HG02852 (cell line): Measurements from ENCODE around the gene TRMT1.

Experiments
- ATAC-seq: cut with Tn5 transposase; IDR thresholded peaks from one replicate; pipeline ENCODE4 v1.9.1; 2021; ENCODE audit warnings: mild to moderate bottlenecking, moderate library complexity; ENCODE audit not compliant: unreplicated experiment

TRMT1 gene

GRCh38 chr19:13092606-13093235 is 23.8 kb downstream of the TRMT1 start:
- ATAC-seq, result no peak

- no peak for ATAC-seq
Observed at GRCh38 chr19:13092158-13092543, 24.4 kb downstream of the TRMT1 start.

GRCh38 chr19:13091400-13092157 is 25.0 kb downstream of the TRMT1 start:
- ATAC-seq, result no peak

GRCh38 chr19:13090511-13091231 is 25.9 kb downstream of the TRMT1 start:
- no peak for ATAC-seq

- ATAC-seq, result no peak
Observed at GRCh38 chr19:13089857-13090507, 26.6 kb downstream of the TRMT1 start.

- no peak for ATAC-seq
Observed at GRCh38 chr19:13089139-13089856, 27.2 kb downstream of the TRMT1 start.

GRCh38 chr19:13087795-13088537 is 28.6 kb downstream of the TRMT1 start:
- ATAC-seq, result no peak

GRCh38 chr19:13087295-13087694 is 29.2 kb downstream of the TRMT1 start:
- ATAC-seq, result no peak

GRCh38 chr19:13086341-13086740 is 30.2 kb downstream of the TRMT1 start:
- no peak for ATAC-seq

GRCh38 chr19:13085666-13086065 is 30.9 kb downstream of the TRMT1 start:
- no peak for ATAC-seq

GRCh38 chr19:13083627-13084026 is 32.9 kb downstream of the TRMT1 start:
- no peak for ATAC-seq

GRCh38 chr19:13083008-13083404 is 33.5 kb downstream of the TRMT1 start:
- ATAC-seq, result no peak

- no peak for ATAC-seq
Observed at GRCh38 chr19:13082192-13083007, 34.1 kb downstream of the TRMT1 start.

- no peak for ATAC-seq
Observed at GRCh38 chr19:13079542-13079986, 37.0 kb downstream of the TRMT1 start.

- ATAC-seq, result no peak
Observed at GRCh38 chr19:13078897-13079541, 37.5 kb downstream of the TRMT1 start.

- no peak for ATAC-seq
Observed at GRCh38 chr19:13078381-13078780, 38.2 kb downstream of the TRMT1 start.

GRCh38 chr19:13077240-13077639 is 39.3 kb downstream of the TRMT1 start:
- ATAC-seq, result no peak

GRCh38 chr19:13076787-13077186 is 39.8 kb downstream of the TRMT1 start:
- ATAC-seq, result no peak

GRCh38 chr19:13076320-13076719 is 40.2 kb downstream of the TRMT1 start:
- ATAC-seq, result no peak
